HepG2 (cell line): ENCODE measurements around the gene PCLO.

Experiments used
- CTCF ChIP-seq: sonication (generic); formaldehyde crosslinking; IDR thresholded peaks from 2 replicates; pipeline ENCODE4 v1.5.0; 2020; ENCODE audit warnings: mild to moderate bottlenecking, missing genetic modification reagents, moderate library complexity
- DMTF1 ChIP-seq: sonication (generic); formaldehyde crosslinking; IDR thresholded peaks from 2 replicates; pipeline ENCODE4 v1.4.0; 2020; ENCODE audit warnings: mild to moderate bottlenecking, missing genetic modification reagents
- JUN ChIP-seq: sonication (generic); formaldehyde crosslinking; IDR thresholded peaks from 2 replicates; pipeline ENCODE4 v1.4.0; 2020; ENCODE audit warnings: mild to moderate bottlenecking, missing genetic modification reagents
- MAFG ChIP-seq: sonication (generic); formaldehyde crosslinking; IDR thresholded peaks from 2 replicates; pipeline ENCODE4 v1.5.1; 2020; ENCODE audit warnings: mild to moderate bottlenecking, missing genetic modification reagents
- MAX ChIP-seq: IDR thresholded peaks from 2 replicates; pipeline ENCODE4 v1.6.1; 2012; ENCODE audit warnings: inconsistent platforms
- RAD51 ChIP-seq: fragments of 450-650 bp; IDR thresholded peaks from 2 replicates; pipeline ENCODE4 v1.6.1; 2016; ENCODE audit warnings: borderline replicate concordance
- RBM22 ChIP-seq: fragments of 200-400 bp; formaldehyde crosslinking; optimal IDR thresholded peaks from 2 replicates; pipeline ENCODE3; 2017; ENCODE audit warnings: mild to moderate bottlenecking, low read length, moderate library complexity
- RCOR2 ChIP-seq: IDR thresholded peaks from 2 replicates; pipeline ENCODE4 v1.6.1; 2016; ENCODE audit warnings: missing biosample characterization, missing genetic modification reagents
- RELA ChIP-seq: sonication (generic); formaldehyde crosslinking; IDR thresholded peaks from 2 replicates; pipeline ENCODE4 v1.4.0; 2020; ENCODE audit warnings: missing genetic modification reagents
- ZNF33A ChIP-seq: sonication (generic); formaldehyde crosslinking; IDR thresholded peaks from 2 replicates; pipeline ENCODE4 v1.5.1; 2020; ENCODE audit warnings: missing genetic modification reagents, mild to moderate bottlenecking, moderate library complexity, borderline replicate concordance
- ZNF362 ChIP-seq: sonication (generic); formaldehyde crosslinking; IDR thresholded peaks from 2 replicates; pipeline ENCODE4 v1.4.0; 2020; ENCODE audit warnings: missing genetic modification reagents, mild to moderate bottlenecking, borderline replicate concordance

- TF ChIP-seq RAD51 (no peak), DMTF1 (no peak), RCOR2 (CRISPR knock-in tag) (no peak), MAFG (CRISPR knock-in tag) (no peak), ZNF33A (CRISPR knock-in tag) (no peak), ZNF362 (CRISPR knock-in tag) (no peak), RELA (CRISPR knock-in tag) (no peak), CTCF (peak; percentile 67), RBM22 (no peak), JUN (no peak), MAX (no peak)
Measured at GRCh38 chr7:82810558-82811259, 352.0 kb downstream of the PCLO start.
